H1 (cell line): Measurements from ENCODE around the gene SLC6A19. TPM values are rescaled to one million over a fixed set of nuclear protein-coding genes. Genes with fewer than 3 reads are reported as not detected.
A peak's percentile ranks its signal among the peaks of the same experiment; 100 is the strongest.

Experiments used
- CTCF ChIA-PET: fragments of 300-600 bp; sonication (Branson Sonifier 250); formaldehyde crosslinking; loops from one replicate; lab custom pipeline; 2021; ENCODE audit not compliant: partially characterized antibody; lab: Charles Lee
- POLR2A ChIA-PET: fragments of 300-600 bp; sonication (Branson Sonifier 250); formaldehyde crosslinking; loops from one replicate; lab custom pipeline; 2021; ENCODE audit warnings: inconsistent platforms; ENCODE audit not compliant: partially characterized antibody; lab: Charles Lee
- DNase-seq, 2 experiments: peaks; one replicate each; pipeline versions ENCODE4 v3.0.0 to v3.0.0-alpha.2; 2010 to 2022; ENCODE audit warnings: low spot score in 2 of 2, low read depth in 1 of 2, mixed read lengths in 1 of 2
- FAIRE-seq: peaks from 2 replicates; lab custom pipeline; 2011; peaks lifted over from hg19 to GRCh38; lab: Jason Lieb, UNC
- H2AFZ ChIP-seq: 2 replicates; pipeline ENCODE4 v1.8.1; 2012; ENCODE audit warnings: low read length, inconsistent platforms
- H2AK5ac ChIP-seq: 2 replicates; pipeline ENCODE4 v1.6.1; 2013; ENCODE audit warnings: low read depth, low read length
- H2BK120ac ChIP-seq: replicated peaks from 2 replicates; pipeline ENCODE3; 2013; ENCODE audit warnings: low read depth, low read length, inconsistent platforms
- H2BK12ac ChIP-seq: 2 replicates; pipeline ENCODE4 v1.6.1; 2013; ENCODE audit warnings: low read depth, low read length
- H2BK15ac ChIP-seq: 2 replicates; pipeline ENCODE4 v1.6.1; 2013; ENCODE audit warnings: low read length
- H2BK20ac ChIP-seq: 2 replicates; pipeline ENCODE4 v1.6.1; 2013; ENCODE audit warnings: low read length
- H2BK5ac ChIP-seq: 2 replicates; pipeline ENCODE4 v1.6.1; 2013; ENCODE audit warnings: low read depth, low read length
- H3K14ac ChIP-seq: 2 replicates; pipeline ENCODE4 v1.6.1; 2013; ENCODE audit warnings: inconsistent platforms; ENCODE audit not compliant: insufficient read length
- H3K18ac ChIP-seq: 2 replicates; pipeline ENCODE4 v1.6.1; 2013; ENCODE audit warnings: low read length; ENCODE audit errors: extremely low read depth
- H3K23ac ChIP-seq: 2 replicates; pipeline ENCODE4 v1.6.1; 2013; ENCODE audit warnings: inconsistent platforms; ENCODE audit not compliant: insufficient read length
- H3K23me2 ChIP-seq: 2 replicates; pipeline ENCODE4 v1.6.1; 2013; ENCODE audit warnings: low read depth, low read length
- H3K27ac ChIP-seq: 2 replicates; pipeline ENCODE4 v1.6.1; 2011; ENCODE audit warnings: low read depth, low read length, inconsistent platforms
- H3K27me3 ChIP-seq, 4 experiments: replicated peaks in 1 of 4; 1 replicate in 1 of 4; 2 replicates in 3 of 4; pipeline versions ENCODE4 v1.6.1 to v1.8.1; 2011 to 2013; ENCODE audit warnings: low read length in 3 of 4, mild to moderate bottlenecking in 3 of 4, inconsistent platforms in 2 of 4, mixed read lengths in 2 of 4, moderate library complexity in 1 of 4; ENCODE audit not compliant: control insufficient read depth in 3 of 4, insufficient read depth in 3 of 4; ENCODE audit errors: extremely low read depth in 1 of 4
- H3K36me3 ChIP-seq, 4 experiments: 2 replicates each; pipeline versions ENCODE4 v1.6.1 to v1.8.1; 2011 to 2013; ENCODE audit warnings: mild to moderate bottlenecking in 4 of 4, low read length in 3 of 4, moderate library complexity in 2 of 4, control low read depth in 1 of 4, inconsistent platforms in 1 of 4; ENCODE audit not compliant: insufficient read depth in 4 of 4, control insufficient read depth in 2 of 4
- H3K4ac ChIP-seq: replicated peaks from 2 replicates; pipeline ENCODE3; 2013; ENCODE audit warnings: low read length, low read depth, mixed read lengths, inconsistent platforms; ENCODE audit not compliant: insufficient read length
- H3K4me1 ChIP-seq, 4 experiments: replicated peaks in 1 of 4; 1 replicate in 1 of 4; 2 replicates in 3 of 4; pipeline versions ENCODE4 v1.6.1 to v1.8.1; 2011 to 2013; ENCODE audit warnings: low read length in 3 of 4, inconsistent platforms in 2 of 4, mixed read lengths in 1 of 4; ENCODE audit not compliant: insufficient read depth in 4 of 4, control insufficient read depth in 3 of 4
- H3K4me2 ChIP-seq, 2 experiments: 2 replicates each; pipeline versions ENCODE4 v1.6.1 to v1.8.1; 2011 to 2013; ENCODE audit warnings: low read depth in 2 of 2, low read length in 2 of 2, control low read depth in 1 of 2, inconsistent platforms in 1 of 2, mild to moderate bottlenecking in 1 of 2; ENCODE audit not compliant: insufficient read depth in 1 of 2
- H3K4me3 ChIP-seq, 4 experiments: fragments of 200-600, 300-600 bp in 1 of 4; sonication (generic), shearing (Covaris generic), sonication (Bioruptor Twin) in 1 of 4; 2 replicates each; pipeline versions ENCODE4 v1.5.1 to v1.8.1; 2011 to 2016; ENCODE audit warnings: low read length in 4 of 4, low read depth in 3 of 4, control low read depth in 2 of 4, inconsistent platforms in 2 of 4, mild to moderate bottlenecking in 2 of 4, mixed read lengths in 1 of 4, moderate library complexity in 1 of 4; ENCODE audit not compliant: insufficient read depth in 2 of 4; ENCODE audit errors: extremely low read depth in 1 of 4
- H3K56ac ChIP-seq: replicated peaks from 2 replicates; pipeline ENCODE3; 2013; ENCODE audit warnings: low read depth, mild to moderate bottlenecking, mixed read lengths, low read length, inconsistent platforms; ENCODE audit not compliant: insufficient read length
- H3K79me1 ChIP-seq: 2 replicates; pipeline ENCODE4 v1.6.1; 2013; ENCODE audit warnings: low read depth, low read length, control low read depth
- H3K79me2 ChIP-seq, 2 experiments: 2 replicates each; pipeline versions ENCODE4 v1.6.1 to v1.8.1; 2012 to 2013; ENCODE audit warnings: low read length in 2 of 2, mild to moderate bottlenecking in 2 of 2, inconsistent platforms in 1 of 2; ENCODE audit not compliant: insufficient read depth in 2 of 2, control insufficient read depth in 1 of 2
- H3K9ac ChIP-seq, 4 experiments: replicated peaks in 1 of 4; 1 replicate in 1 of 4; 2 replicates in 3 of 4; pipeline versions ENCODE4 v1.6.1 to v1.8.1; 2011 to 2013; ENCODE audit warnings: low read depth in 3 of 4, low read length in 3 of 4, control low read depth in 2 of 4, mild to moderate bottlenecking in 2 of 4, moderate library complexity in 2 of 4, inconsistent platforms in 1 of 4; ENCODE audit errors: extremely low read depth in 1 of 4
- H3K9me3 ChIP-seq, 2 experiments: 2 replicates each; pipeline versions ENCODE4 v1.6.1 to v1.8.1; 2012 to 2013; ENCODE audit warnings: mild to moderate bottlenecking in 2 of 2, moderate library complexity in 2 of 2, control low read depth in 1 of 2, inconsistent platforms in 1 of 2, low read depth in 1 of 2, low read length in 1 of 2, mixed read lengths in 1 of 2; ENCODE audit not compliant: insufficient read depth in 2 of 2
- H4K20me1 ChIP-seq, 2 experiments: replicated peaks in 1 of 2; 2 replicates each; pipeline versions ENCODE3 to v1.8.1; 2011 to 2013; ENCODE audit warnings: inconsistent platforms in 2 of 2, low read length in 2 of 2, mild to moderate bottlenecking in 1 of 2; ENCODE audit not compliant: insufficient read depth in 2 of 2, control insufficient read depth in 1 of 2
- H4K5ac ChIP-seq: 2 replicates; pipeline ENCODE4 v1.6.1; 2013; ENCODE audit warnings: low read length, low read depth, mixed read lengths, inconsistent platforms; ENCODE audit not compliant: insufficient read length
- H4K8ac ChIP-seq: 2 replicates; pipeline ENCODE4 v1.8.0; 2013; ENCODE audit warnings: mild to moderate bottlenecking, moderate library complexity, low read length, inconsistent platforms; ENCODE audit not compliant: insufficient read depth; ENCODE audit errors: extremely low read depth
- H4K91ac ChIP-seq: replicated peaks from 2 replicates; pipeline ENCODE3; 2013; ENCODE audit warnings: low read length, mixed read lengths, inconsistent platforms; ENCODE audit not compliant: insufficient read length
- WGBS, 2 experiments: shearing (Covaris generic) in 1 of 2; methylation state at CpG; one replicate each; pipeline versions ENCODE4 v1.1.6 to v1.1.7; 2013 to 2015; ENCODE audit warnings: low lambda C conversion rate in 2 of 2, mixed read lengths in 2 of 2, inconsistent platforms in 1 of 2, low coverage in 1 of 2, missing lambda C conversion rate in 1 of 2; ENCODE audit not compliant: insufficient replicate concordance in 2 of 2, insufficient coverage in 1 of 2, insufficient read length in 1 of 2; ENCODE audit errors: extremely low coverage in 1 of 2, missing lambda C conversion rate in 1 of 2; 5-methylcytosine and 5-hydroxymethylcytosine counted together
- polyA plus RNA-seq, 7 experiments: library from polyadenylated mRNA; depleted of rRNA in 3 of 7; stranded (reverse) in 5 of 7; unstranded in 2 of 7; fragments of >200 nt in 5 of 7; fragments of 200-250 nt in 2 of 7; gene quantifications; 1 replicate in 5 of 7; 2 replicates in 1 of 7; 4 replicates in 1 of 7; pipeline versions ENCODE4 v1.2.1 to v1.2.3, GENCODE V29; 2011 to 2013; ENCODE audit warnings: missing spikeins in 2 of 7, mixed read lengths in 2 of 7
- total RNA-seq: library from RNA; stranded (reverse); fragmentation: NEBNext Ultra II Directional; extraction: Animal tissue kit (Norgen Biotek cat#: 25700); gene quantifications from 2 replicates; pipeline ENCODE4 v1.2.1, GENCODE V29; 2021

The SLC6A19 gene
- total and polyA plus RNA-seq, 2 of the 8 experiments (the other 6 are each of a cell fraction or from before 2014, with no cell fraction given), result 0.02 TPM; not detected in 1

DNA sequence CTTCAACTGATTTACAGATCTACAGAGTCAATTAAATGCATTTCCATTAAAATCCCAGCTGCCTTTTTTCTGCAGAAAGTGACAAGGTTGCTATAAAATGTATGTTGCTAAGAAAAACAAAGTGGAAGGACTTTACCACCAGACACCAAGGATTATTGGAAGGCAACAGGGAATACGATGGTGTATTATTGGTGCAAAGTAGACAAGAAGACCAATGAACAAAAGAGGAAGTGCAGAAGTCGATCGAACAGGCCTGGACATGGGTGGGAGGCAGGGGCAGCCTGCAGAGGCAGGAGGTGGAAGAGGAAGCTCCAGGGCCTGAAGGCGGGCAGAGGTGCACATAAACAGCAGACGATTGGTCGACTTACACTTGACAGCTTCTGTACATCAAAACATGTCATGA is 10.6 kb upstream of the SLC6A19 start:
- no peak overlapping the region for H4K5ac ChIP-seq
- H3K56ac ChIP-seq, result no peak overlapping the region
- H2BK15ac ChIP-seq, result no peak overlapping the region
- H3K23me2 ChIP-seq, result peaks cover 2% of the 10 kb centered on the region; the same call in 1 of the 2 replicates
- no peak overlapping the region for H2AK5ac ChIP-seq
- no peaks in the 10 kb centered on the region for H3K9me3 ChIP-seq
- H4K91ac ChIP-seq, result no peak overlapping the region
- H3K4ac ChIP-seq, result no peak overlapping the region
- no peak overlapping the region for H4K8ac ChIP-seq
- H3K4me1 ChIP-seq, result peaks cover 0 to 3% (median 0%) of the 10 kb centered on the region in 4 experiments; a peak in 1 of 7 replicates
- POLR2A ChIA-PET, result no interaction called here
- no peaks in the 10 kb centered on the region for H3K27me3 ChIP-seq
- H2BK12ac ChIP-seq, result no peak overlapping the region
- no peak overlapping the region for H3K27ac ChIP-seq
- H3K18ac ChIP-seq, result no peak overlapping the region
- FAIRE-seq (no peak), DNase-seq (no peak)
- 0 out of 2 replicates have a peak overlapping the region, but pooled peaks have one; percentile 26 for H2AFZ ChIP-seq
- H2BK120ac ChIP-seq, result no peak overlapping the region
- CTCF ChIA-PET, result interaction anchor here (2.8 kb wide), 1 partner anchor 16 kb away, joined by 15 read pairs; no protein-coding TSS in a partner anchor
- H3K9ac ChIP-seq, result no peak overlapping the region
- no peak overlapping the region for H3K4me2 ChIP-seq
- 87% methylated on average over 6 of the region's 6 CpGs; no CpG with 5 or more reads in 1 of the 2 experiments for WGBS, 2 experiments
- H3K4me3 ChIP-seq, result no peak overlapping the region
- H3K79me1 ChIP-seq, result no peaks in the 10 kb centered on the region
- H4K20me1 ChIP-seq, result no peaks in the 10 kb centered on the region
- H2BK20ac ChIP-seq, result no peak overlapping the region
- no peaks in the 10 kb centered on the region for H3K79me2 ChIP-seq
- H2BK5ac ChIP-seq, result no peak overlapping the region
- no peaks in the 10 kb centered on the region for H3K36me3 ChIP-seq
- no peak overlapping the region for H3K14ac ChIP-seq
- H3K23ac ChIP-seq, result no peak overlapping the region
